CD4-positive, alpha-beta T cell (primary cell): ENCODE results near the gene BARHL2. TPM values are rescaled to one million over a fixed set of nuclear protein-coding genes. Genes with fewer than 3 reads are reported as not detected.

Experiments
- ATAC-seq: fragments of 200-7000 bp; cut with Tn5 transposase; one replicate; pipeline ENCODE4 v1.10.0; 2022; ENCODE audit warnings: mild to moderate bottlenecking; ENCODE audit not compliant: poor library complexity
- CTCF ChIA-PET: fragments of 350-600 bp; sonication (Branson Sonifier 250); formaldehyde crosslinking; loops from one replicate; lab custom pipeline; 2021; ENCODE audit warnings: antibody characterized with exemption, inconsistent platforms; lab: Charles Lee
- POLR2A ChIA-PET: fragments of 350-600 bp; sonication (Branson Sonifier 250); formaldehyde crosslinking; loops from one replicate; lab custom pipeline; 2021; ENCODE audit warnings: antibody characterized with exemption, inconsistent platforms; lab: Charles Lee
- DNase-seq, 14 experiments: peaks; one replicate each; pipeline ENCODE4 v3.0.0-alpha.2; 2013 to 2020; ENCODE audit warnings: mixed read lengths in 2 of 14
- H3K27ac ChIP-seq, 2 donors: one replicate each; pipeline versions ENCODE4 v1.5.1 to v1.7.0; 2013; ENCODE audit warnings: low read length in 2 of 2, low read depth in 1 of 2, mild to moderate bottlenecking in 1 of 2
- H3K27me3 ChIP-seq, 2 experiments: 1 replicate in 1 of 2; 2 replicates in 1 of 2; pipeline versions ENCODE4 v1.6.1 to v1.7.0; 2013; ENCODE audit warnings: low read length in 2 of 2, control low read depth in 1 of 2, mild to moderate bottlenecking in 1 of 2, moderate library complexity in 1 of 2; ENCODE audit not compliant: insufficient read depth in 2 of 2, control insufficient read depth in 1 of 2
- H3K36me3 ChIP-seq: one replicate; pipeline ENCODE4 v1.6.1; 2013; ENCODE audit warnings: low read length, control low read depth; ENCODE audit not compliant: insufficient read depth
- H3K4me1 ChIP-seq: one replicate; pipeline ENCODE4 v1.6.1; 2013; ENCODE audit warnings: low read length, control low read depth; ENCODE audit not compliant: insufficient read depth
- H3K4me3 ChIP-seq: one replicate; pipeline ENCODE4 v1.5.1; 2013; ENCODE audit warnings: mild to moderate bottlenecking, low read length, moderate library complexity
- H3K9me3 ChIP-seq, 2 experiments: 1 replicate in 1 of 2; 2 replicates in 1 of 2; pipeline versions ENCODE4 v1.6.1 to v1.7.0; 2013; ENCODE audit warnings: low read length in 2 of 2, mild to moderate bottlenecking in 2 of 2, control low read depth in 1 of 2, moderate library complexity in 1 of 2; ENCODE audit not compliant: control insufficient read depth in 1 of 2, insufficient read depth in 1 of 2
- H3K27ac Mint-ChIP-seq: one replicate; pipeline ENCODE4 v1.8.0; 2020; ENCODE audit warnings: mixed read lengths
- H3K27me3 Mint-ChIP-seq: one replicate; pipeline ENCODE4 v1.8.0; 2021; ENCODE audit warnings: mixed read lengths
- H3K36me3 Mint-ChIP-seq: one replicate; pipeline ENCODE4 v1.8.0; 2021; ENCODE audit warnings: low read depth, mixed read lengths
- H3K4me1 Mint-ChIP-seq: one replicate; pipeline ENCODE4 v1.8.0; 2021; ENCODE audit warnings: low read depth, mixed read lengths
- H3K4me3 Mint-ChIP-seq: one replicate; pipeline ENCODE4 v1.8.0; 2020; ENCODE audit warnings: mild to moderate bottlenecking, mixed read lengths
- H3K9me3 Mint-ChIP-seq: one replicate; pipeline ENCODE4 v1.8.0; 2020; ENCODE audit warnings: mixed read lengths
- intact Hi-C, 2 experiments: fragments of 100-400 bp; cut with DNase I in 1 of 2; cut with micrococcal nuclease in 1 of 2; formaldehyde crosslinking; loops; one replicate each; pipeline versions ENCODE4 v1.15.1 to v1.9.0; 2023 to 2025; cut with DNase I, micrococcal nuclease
- total RNA-seq, 174 experiments: library from RNA in 2 of 174; stranded (reverse) in 2 of 174; gene quantifications; one replicate each; pipeline ENCODE4 v1.2.3 and lab custom pipeline; 2021 to 2026
- TF ChIP-seq, protein P1 (sequence below): fragments of 200-600 bp; IDR thresholded peaks from one replicate; pipeline ENCODE4 v1.8.0; 2022; ENCODE audit warnings: antibody characterized with exemption, mild to moderate bottlenecking

The BARHL2 gene
- total RNA-seq, 2 experiments from 2014 or later, result not detected

DNA sequence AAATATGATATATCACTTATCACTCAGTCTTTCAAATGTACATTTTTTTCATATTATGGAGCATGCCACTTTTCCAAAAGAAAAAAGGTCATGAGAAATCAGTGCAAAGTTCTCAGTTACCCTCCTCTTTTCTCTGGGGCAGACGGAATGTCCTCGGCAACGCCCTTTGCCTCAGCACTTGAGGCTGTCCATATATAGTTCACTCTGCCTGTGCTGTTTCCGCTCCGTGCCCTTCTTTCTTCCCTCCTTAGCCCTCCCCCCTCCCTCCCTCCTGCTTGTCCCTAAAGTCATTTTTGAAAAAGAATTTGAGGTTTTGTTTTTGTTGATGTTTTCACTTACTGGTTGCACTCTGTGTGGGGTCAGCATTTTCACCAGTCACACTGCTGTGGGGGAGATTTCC lies 5.4 kb downstream of the BARHL2 start:
- intact Hi-C loops, result loop anchor here in 1 of 2 experiments (2.0 kb wide), 1 partner anchor 19 kb away; no protein-coding TSS in a partner anchor

DNA sequence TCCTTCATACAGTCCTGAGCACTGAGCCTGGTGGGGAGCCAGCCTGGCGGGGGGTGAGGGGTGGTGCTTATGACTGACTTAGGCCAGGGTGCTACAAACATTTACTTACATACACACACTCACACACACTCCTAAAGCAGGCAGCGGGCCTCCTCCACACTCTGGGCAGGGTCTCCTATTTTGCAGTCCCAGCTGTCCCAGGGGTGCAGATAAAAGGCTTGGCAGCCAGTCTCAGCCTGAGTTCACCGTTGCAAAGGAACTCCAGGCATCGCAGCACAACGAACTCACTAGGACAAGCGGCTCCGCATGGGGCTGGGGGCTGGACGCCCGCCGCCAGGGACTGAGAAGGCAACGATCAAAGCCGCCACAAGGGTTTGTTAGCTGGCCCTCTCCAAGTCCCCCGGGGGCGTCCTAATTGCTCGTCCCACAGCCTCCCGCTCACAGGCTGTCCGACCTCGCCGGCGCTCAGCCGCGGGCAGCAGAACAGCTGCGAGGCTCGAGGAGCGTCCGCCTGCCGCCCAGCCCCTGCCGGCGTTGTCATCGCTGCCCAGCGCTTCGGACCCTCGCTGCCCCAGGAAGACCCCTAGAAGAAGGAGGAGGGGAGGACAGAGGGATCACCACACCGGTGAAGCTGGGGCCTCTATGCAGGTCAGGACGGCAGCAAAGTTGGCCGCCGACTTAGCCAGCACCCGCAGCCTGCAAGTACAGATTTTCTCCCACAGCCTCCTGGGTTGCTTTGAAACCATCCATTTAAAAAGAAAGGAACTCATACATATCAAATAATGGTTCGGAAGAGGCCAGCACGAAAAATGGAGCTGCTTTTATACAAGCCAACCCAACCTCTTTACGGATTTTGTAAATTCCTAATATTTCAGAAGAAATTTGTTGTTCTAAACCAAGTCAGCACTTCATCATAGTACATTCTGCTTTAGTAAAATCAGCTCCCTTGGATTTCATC lies 6.2 kb downstream of the BARHL2 start:
- Mint-ChIP-seq H3K4me1 (peaks cover 22% of the 10 kb centered on the region), H3K36me3 (no peaks in the 10 kb centered on the region), H3K4me3 (no peak overlapping the region), H3K27ac (no peak overlapping the region), H3K9me3 (no peaks in the 10 kb centered on the region), H3K27me3 (peaks cover 99% of the 10 kb centered on the region)
- ATAC-seq (no peak), DNase-seq (no peak)
- H3K4me1 ChIP-seq, result peaks cover 28% of the 10 kb centered on the region
- peaks cover 22 to 51% of the 10 kb centered on the region in 2 experiments for H3K9me3 ChIP-seq
- POLR2A ChIA-PET, result no interaction called here
- intact Hi-C loops, result loop anchor here in 1 of 2 experiments (2.0 kb wide), 1 partner anchor 20 kb away; no protein-coding TSS in a partner anchor
- no peak overlapping the region for H3K4me3 ChIP-seq
- TF ChIP-seq, protein P1, sequence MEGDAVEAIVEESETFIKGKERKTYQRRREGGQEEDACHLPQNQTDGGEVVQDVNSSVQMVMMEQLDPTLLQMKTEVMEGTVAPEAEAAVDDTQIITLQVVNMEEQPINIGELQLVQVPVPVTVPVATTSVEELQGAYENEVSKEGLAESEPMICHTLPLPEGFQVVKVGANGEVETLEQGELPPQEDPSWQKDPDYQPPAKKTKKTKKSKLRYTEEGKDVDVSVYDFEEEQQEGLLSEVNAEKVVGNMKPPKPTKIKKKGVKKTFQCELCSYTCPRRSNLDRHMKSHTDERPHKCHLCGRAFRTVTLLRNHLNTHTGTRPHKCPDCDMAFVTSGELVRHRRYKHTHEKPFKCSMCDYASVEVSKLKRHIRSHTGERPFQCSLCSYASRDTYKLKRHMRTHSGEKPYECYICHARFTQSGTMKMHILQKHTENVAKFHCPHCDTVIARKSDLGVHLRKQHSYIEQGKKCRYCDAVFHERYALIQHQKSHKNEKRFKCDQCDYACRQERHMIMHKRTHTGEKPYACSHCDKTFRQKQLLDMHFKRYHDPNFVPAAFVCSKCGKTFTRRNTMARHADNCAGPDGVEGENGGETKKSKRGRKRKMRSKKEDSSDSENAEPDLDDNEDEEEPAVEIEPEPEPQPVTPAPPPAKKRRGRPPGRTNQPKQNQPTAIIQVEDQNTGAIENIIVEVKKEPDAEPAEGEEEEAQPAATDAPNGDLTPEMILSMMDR, result no peak
- peaks cover 88 to 99% of the 10 kb centered on the region in 2 experiments for H3K27me3 ChIP-seq
- CTCF ChIA-PET, result no interaction called here
- no peaks in the 10 kb centered on the region for H3K36me3 ChIP-seq
- H3K27ac ChIP-seq, result no peak overlapping the region

More for the DNA sequence above, 5.4 kb downstream of the BARHL2 start:
- Mint-ChIP-seq H3K4me1 (peaks cover 14% of the 10 kb centered on the region), H3K27ac (no peak overlapping the region), H3K9me3 (no peaks in the 10 kb centered on the region), H3K27me3 (peaks cover 99% of the 10 kb centered on the region), H3K36me3 (no peaks in the 10 kb centered on the region), H3K4me3 (no peak overlapping the region)
- peaks cover 88 to 100% of the 10 kb centered on the region in 2 experiments for H3K27me3 ChIP-seq
- ChIA-PET POLR2A (no interaction called here), CTCF (no interaction called here)
- DNase-seq, result no peak
- H3K36me3 ChIP-seq, result no peaks in the 10 kb centered on the region
- H3K4me3 ChIP-seq, result no peak overlapping the region
- ATAC-seq, result no peak
- peaks cover 22 to 52% of the 10 kb centered on the region in 2 experiments for H3K9me3 ChIP-seq
- peaks cover 19% of the 10 kb centered on the region for H3K4me1 ChIP-seq
- TF ChIP-seq, protein P1, result no peak
- no peak overlapping the region for H3K27ac ChIP-seq

DNA sequence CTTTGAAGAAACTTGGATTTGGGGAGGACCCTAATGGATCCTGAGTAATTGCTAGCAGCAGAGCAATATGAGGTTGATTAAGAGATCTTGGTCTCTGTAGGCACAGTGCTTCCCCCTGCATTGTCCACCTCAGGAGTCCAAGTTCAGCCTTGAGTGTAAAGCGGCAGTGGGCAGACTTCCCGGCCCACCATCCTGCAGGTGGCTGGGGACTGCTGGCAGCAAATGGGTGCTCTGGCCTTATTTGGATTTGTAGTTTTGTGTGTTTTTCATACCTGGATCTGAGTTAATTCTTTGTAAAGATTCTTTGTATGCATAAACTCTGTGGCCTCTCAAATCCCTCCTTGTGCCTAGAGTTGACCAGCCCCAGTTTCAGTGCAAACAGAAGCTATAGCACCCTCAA lies 7.6 kb downstream of the BARHL2 start:
- no peaks in the 10 kb centered on the region for H3K36me3 ChIP-seq
- peaks cover 26% of the 10 kb centered on the region for H3K4me1 Mint-ChIP-seq
- ChIA-PET POLR2A (no interaction called here), CTCF (no interaction called here)
- H3K4me1 ChIP-seq, result peaks cover 28% of the 10 kb centered on the region
- peaks cover 100% of the 10 kb centered on the region for H3K27me3 Mint-ChIP-seq
- no peak overlapping the region for H3K27ac ChIP-seq
- no peak overlapping the region for H3K4me3 Mint-ChIP-seq
- no peak overlapping the region for H3K4me3 ChIP-seq
- H3K9me3 Mint-ChIP-seq, result no peaks in the 10 kb centered on the region
- H3K36me3 Mint-ChIP-seq, result no peaks in the 10 kb centered on the region
- no peak for DNase-seq
- intact Hi-C loops, result no loop called here
- TF ChIP-seq, protein P1, result no peak
- no peak for ATAC-seq
- H3K9me3 ChIP-seq, result peaks cover 15 to 54% of the 10 kb centered on the region in 2 experiments
- H3K27ac Mint-ChIP-seq, result no peak overlapping the region
- H3K27me3 ChIP-seq, result peaks cover 92 to 99% of the 10 kb centered on the region in 2 experiments
